ENCODE measurements around the gene ACTL7B.
"Not testable (repeated sequence)": the region's sequence is repeated elsewhere in the genome, so short reads cannot be mapped to it uniquely, and the experiment has no call there.

GRCh38 chr9:108839561-108839960, 16.2 kb downstream of the ACTL7B start:
- TF ChIP-seq POLR2A (IDR thresholded peaks at IDR 0.05; ENCODE audit: low read length); GATA1 (IDR thresholded peaks at IDR 0.05; ENCODE audit: low read depth, low read length): not testable (repeated sequence)

Measured in erythroblast (primary cell).